Naive thymus-derived CD4-positive, alpha-beta T cell (primary cell): ENCODE results near the gene SOX6. TPM values are rescaled to one million over a fixed set of nuclear protein-coding genes. Genes with fewer than 3 reads are reported as not detected.
"Not testable (repeated sequence)": the region's sequence is repeated elsewhere in the genome, so short reads cannot be mapped to it uniquely, and the experiment has no call there.

ENCODE experiments used
- ATAC-seq: fragments of 150-1000 bp; cut with Tn5 transposase; 2 replicates; pipeline ENCODE4 v1.10.0; 2021; ENCODE audit warnings: mild to moderate bottlenecking, moderate library complexity
- CTCF ChIA-PET: fragments of 350-600 bp; sonication (Branson Sonifier 250); formaldehyde crosslinking; loops from one replicate; lab custom pipeline; 2021; ENCODE audit warnings: antibody characterized with exemption; lab: Charles Lee
- POLR2A ChIA-PET: fragments of 350-600 bp; sonication (Branson Sonifier 250); formaldehyde crosslinking; loops from one replicate; lab custom pipeline; 2021; ENCODE audit warnings: antibody characterized with exemption, inconsistent platforms; lab: Charles Lee
- DNase-seq, 9 donors: peaks; one replicate each; pipeline versions ENCODE4 v3.0.0 to v3.0.0-alpha.2; 2020 to 2022; ENCODE audit warnings: mixed read lengths in 1 of 9
- H3K27ac ChIP-seq: one replicate; pipeline ENCODE4 v1.7.0; 2013; ENCODE audit warnings: mild to moderate bottlenecking, low read depth, low read length, moderate library complexity
- H3K27me3 ChIP-seq, 2 donors: one replicate each; pipeline ENCODE4 v1.7.0; 2013; ENCODE audit warnings: low read length in 2 of 2, mild to moderate bottlenecking in 2 of 2, moderate library complexity in 2 of 2; ENCODE audit not compliant: control insufficient read depth in 2 of 2, insufficient read depth in 2 of 2
- H3K36me3 ChIP-seq, 3 experiments: 1 replicate in 2 of 3; 2 replicates in 1 of 3; pipeline ENCODE4 v1.7.0; 2013; ENCODE audit warnings: low read length in 3 of 3, mild to moderate bottlenecking in 3 of 3, moderate library complexity in 1 of 3; ENCODE audit not compliant: insufficient read depth in 3 of 3, control insufficient read depth in 2 of 3
- H3K4me1 ChIP-seq, 2 donors: one replicate each; pipeline ENCODE4 v1.7.0; 2013; ENCODE audit warnings: low read length in 2 of 2, mild to moderate bottlenecking in 2 of 2, moderate library complexity in 1 of 2; ENCODE audit not compliant: control insufficient read depth in 2 of 2, insufficient read depth in 2 of 2
- H3K4me3 ChIP-seq: 2 replicates; pipeline ENCODE4 v1.7.0; 2013; ENCODE audit warnings: mild to moderate bottlenecking, low read length
- H3K9me3 ChIP-seq, 3 experiments: 1 replicate in 2 of 3; 2 replicates in 1 of 3; pipeline ENCODE4 v1.7.0; 2013; ENCODE audit warnings: low read length in 3 of 3; ENCODE audit not compliant: control insufficient read depth in 2 of 3
- H3K27ac Mint-ChIP-seq, 9 donors: one replicate each; pipeline ENCODE4 v1.8.0; 2020 to 2022; ENCODE audit warnings: mixed read lengths in 9 of 9, mild to moderate bottlenecking in 8 of 9, moderate library complexity in 5 of 9, inconsistent platforms in 2 of 9
- H3K27me3 Mint-ChIP-seq, 5 donors: one replicate each; pipeline ENCODE4 v1.8.0; 2021 to 2022; ENCODE audit warnings: mixed read lengths in 5 of 5, mild to moderate bottlenecking in 1 of 5
- H3K36me3 Mint-ChIP-seq, 5 donors: one replicate each; pipeline ENCODE4 v1.8.0; 2020 to 2022; ENCODE audit warnings: mixed read lengths in 5 of 5, mild to moderate bottlenecking in 3 of 5, inconsistent platforms in 1 of 5
- H3K4me1 Mint-ChIP-seq, 7 donors: one replicate each; pipeline ENCODE4 v1.8.0; 2020 to 2022; ENCODE audit warnings: mixed read lengths in 7 of 7, mild to moderate bottlenecking in 3 of 7, inconsistent platforms in 1 of 7
- H3K4me3 Mint-ChIP-seq, 10 donors: one replicate each; pipeline ENCODE4 v1.8.0; 2020 to 2022; ENCODE audit warnings: mild to moderate bottlenecking in 10 of 10, mixed read lengths in 10 of 10, moderate library complexity in 6 of 10, inconsistent platforms in 2 of 10
- H3K9me3 Mint-ChIP-seq, 11 donors: one replicate each; pipeline ENCODE4 v1.8.0; 2020 to 2022; ENCODE audit warnings: mixed read lengths in 11 of 11, mild to moderate bottlenecking in 4 of 11, inconsistent platforms in 1 of 11, moderate library complexity in 1 of 11
- intact Hi-C, 2 donors: fragments of 100-400 bp; cut with micrococcal nuclease; formaldehyde crosslinking; loops; one replicate each; pipeline ENCODE4 v1.15.1; 2023
- polyA plus RNA-seq, 2 donors: library from polyadenylated mRNA; unstranded; fragments of 300-500 nt; fragmentation: Illumina TruSeq; gene quantifications; one replicate each; pipeline ENCODE4 v1.2.3, GENCODE V29; 2021
- total RNA-seq, 6 experiments: library from RNA in 5 of 6; stranded (reverse) in 5 of 6; gene quantifications; 1 replicate in 5 of 6; 2 replicates in 1 of 6; pipeline ENCODE4 v1.2.3 and lab custom pipeline; 2021 to 2026

The SOX6 gene
- total and polyA plus RNA-seq, 7 experiments from 2014 or later: 0.51 TPM; not detected in 6

- ATAC-seq (no peak), DNase-seq (no peak)
- CTCF ChIA-PET: no interaction called here
- Mint-ChIP-seq H3K9me3 (peaks cover 0 to 9% (median 0%) of the 10 kb centered on the region in 11 donors), H3K4me1 (no peaks in the 10 kb centered on the region), H3K4me3 (no peak overlapping the region), H3K27ac (no peak overlapping the region), H3K27me3 (no peaks in the 10 kb centered on the region), H3K36me3 (no peaks in the 10 kb centered on the region)
- no peaks in the 10 kb centered on the region for H3K9me3 ChIP-seq
- no peaks in the 10 kb centered on the region for H3K36me3 ChIP-seq
- no peaks in the 10 kb centered on the region for H3K4me1 ChIP-seq
- H3K27ac ChIP-seq: no peak overlapping the region
- POLR2A ChIA-PET: no interaction called here
- H3K27me3 ChIP-seq: no peaks in the 10 kb centered on the region
- intact Hi-C loops: no loop called here
- H3K4me3 ChIP-seq: no peak overlapping the region
Observed at GRCh38 chr11:16382186-16382585, 25.8 kb upstream of the SOX6 start.

- no peaks in the 10 kb centered on the region for H3K27me3 Mint-ChIP-seq
- CTCF ChIA-PET: no interaction called here
- ATAC-seq (no peak), DNase-seq (no peak)
- peaks cover 0 to 7% (median 0%) of the 10 kb centered on the region in 11 donors for H3K9me3 Mint-ChIP-seq
- H3K4me1 Mint-ChIP-seq: no peaks in the 10 kb centered on the region
- H3K36me3 Mint-ChIP-seq: no peaks in the 10 kb centered on the region
- Histone ChIP-seq H3K4me3 (no peak overlapping the region), H3K27ac (no peak overlapping the region), H3K4me1 (no peaks in the 10 kb centered on the region), H3K9me3 (no peaks in the 10 kb centered on the region), H3K27me3 (no peaks in the 10 kb centered on the region), H3K36me3 (no peaks in the 10 kb centered on the region)
- POLR2A ChIA-PET: no interaction called here
- intact Hi-C loops: no loop called here
- no peak overlapping the region for H3K27ac Mint-ChIP-seq
- H3K4me3 Mint-ChIP-seq: no peak overlapping the region
Observed at GRCh38 chr11:16380941-16381568, 24.7 kb upstream of the SOX6 start.

GRCh38 chr11:16378906-16379305 is 22.6 kb upstream of the SOX6 start:
- POLR2A ChIA-PET: no interaction called here
- Mint-ChIP-seq H3K4me1 (no peaks in the 10 kb centered on the region), H3K27ac (no peak overlapping the region), H3K9me3 (peaks cover 0 to 17% (median 2%) of the 10 kb centered on the region in 11 donors), H3K27me3 (no peaks in the 10 kb centered on the region), H3K36me3 (no peaks in the 10 kb centered on the region), H3K4me3 (no peak overlapping the region)
- Histone ChIP-seq H3K4me1 (no peaks in the 10 kb centered on the region), H3K27me3 (no peaks in the 10 kb centered on the region), H3K36me3 (no peaks in the 10 kb centered on the region), H3K27ac (no peak overlapping the region), H3K4me3 (no peak overlapping the region), H3K9me3 (no peaks in the 10 kb centered on the region)
- no peak for DNase-seq
- CTCF ChIA-PET: no interaction called here
- intact Hi-C loops: no loop called here
- ATAC-seq: no peak

GRCh38 chr11:16377746-16378145 is 21.4 kb upstream of the SOX6 start:
- H3K27ac Mint-ChIP-seq: no peak overlapping the region
- DNase-seq: no peak
- ChIA-PET CTCF (no interaction called here), POLR2A (no interaction called here)
- H3K27me3 Mint-ChIP-seq: no peaks in the 10 kb centered on the region
- H3K27ac ChIP-seq: no peak overlapping the region
- H3K36me3 ChIP-seq: no peaks in the 10 kb centered on the region
- H3K4me3 Mint-ChIP-seq: no peak overlapping the region
- H3K27me3 ChIP-seq: no peaks in the 10 kb centered on the region
- H3K36me3 Mint-ChIP-seq: no peaks in the 10 kb centered on the region
- H3K9me3 ChIP-seq: no peaks in the 10 kb centered on the region
- no peaks in the 10 kb centered on the region for H3K4me1 ChIP-seq
- peaks cover 0 to 25% (median 4%) of the 10 kb centered on the region in 11 donors for H3K9me3 Mint-ChIP-seq
- no peak for ATAC-seq
- intact Hi-C loops: no loop called here
- no peak overlapping the region for H3K4me3 ChIP-seq
- H3K4me1 Mint-ChIP-seq: no peaks in the 10 kb centered on the region

GRCh38 chr11:16375664-16376063 is 19.3 kb upstream of the SOX6 start:
- intact Hi-C loops, DNase-seq, H3K36me3 ChIP-seq, CTCF ChIA-PET, H3K27me3 Mint-ChIP-seq, H3K36me3 Mint-ChIP-seq, POLR2A ChIA-PET, H3K4me3 ChIP-seq, H3K27ac Mint-ChIP-seq, H3K9me3 ChIP-seq, H3K27me3 ChIP-seq, H3K4me1 ChIP-seq, H3K4me3 Mint-ChIP-seq, ATAC-seq, H3K27ac ChIP-seq, H3K4me1 Mint-ChIP-seq: not testable (repeated sequence)
- H3K9me3 Mint-ChIP-seq: peaks cover 0 to 27% (median 5%) of the 10 kb centered on the region in 11 donors

- Mint-ChIP-seq H3K4me3 (no peak overlapping the region), H3K27ac (no peak overlapping the region), H3K27me3 (no peaks in the 10 kb centered on the region), H3K9me3 (peaks cover 0 to 31% (median 5%) of the 10 kb centered on the region in 11 donors), H3K36me3 (no peaks in the 10 kb centered on the region), H3K4me1 (peaks cover 0 to 3% (median 0%) of the 10 kb centered on the region in 7 donors)
- H3K9me3 ChIP-seq: no peaks in the 10 kb centered on the region
- no peak overlapping the region for H3K27ac ChIP-seq
- H3K4me1 ChIP-seq: no peaks in the 10 kb centered on the region
- H3K4me3 ChIP-seq: no peak overlapping the region
- CTCF ChIA-PET: no interaction called here
- H3K36me3 ChIP-seq: no peaks in the 10 kb centered on the region
- DNase-seq: no peak
- intact Hi-C loops: no loop called here
- no peak for ATAC-seq
- POLR2A ChIA-PET: no interaction called here
- no peaks in the 10 kb centered on the region for H3K27me3 ChIP-seq
Observed at GRCh38 chr11:16373768-16374167, 17.4 kb upstream of the SOX6 start.

- no peaks in the 10 kb centered on the region for H3K27me3 ChIP-seq
- no peak overlapping the region for H3K4me3 Mint-ChIP-seq
- H3K27me3 Mint-ChIP-seq: no peaks in the 10 kb centered on the region
- H3K27ac Mint-ChIP-seq: no peak overlapping the region
- H3K36me3 ChIP-seq: no peaks in the 10 kb centered on the region
- intact Hi-C loops: no loop called here
- POLR2A ChIA-PET: no interaction called here
- peaks cover 0 to 24% (median 4%) of the 10 kb centered on the region in 11 donors for H3K9me3 Mint-ChIP-seq
- H3K36me3 Mint-ChIP-seq: no peaks in the 10 kb centered on the region
- DNase-seq (no peak), ATAC-seq (no peak)
- H3K27ac ChIP-seq: no peak overlapping the region
- peaks cover 0 to 3% (median 0%) of the 10 kb centered on the region in 7 donors for H3K4me1 Mint-ChIP-seq
- no peaks in the 10 kb centered on the region for H3K9me3 ChIP-seq
- no peaks in the 10 kb centered on the region for H3K4me1 ChIP-seq
- CTCF ChIA-PET: no interaction called here
- no peak overlapping the region for H3K4me3 ChIP-seq
Observed at GRCh38 chr11:16372355-16372754, 16.0 kb upstream of the SOX6 start.
